Activated CD8-positive, alpha-beta memory T cell treated with anti-CD3 and anti-CD28 coated beads, Interleukin-2, amount 50 U/mL, for 1 hour (primary cell): ENCODE data around the gene KIRREL1.

Source experiments
- DNase-seq: peaks from one replicate; pipeline ENCODE4 v3.0.0-alpha.2; 2020; ENCODE audit errors: extremely low read depth

Gene KIRREL1

GRCh38 chr1:158146165-158146564 is 152.7 kb downstream of the KIRREL1 start:
- DNase-seq: no peak

DNA sequence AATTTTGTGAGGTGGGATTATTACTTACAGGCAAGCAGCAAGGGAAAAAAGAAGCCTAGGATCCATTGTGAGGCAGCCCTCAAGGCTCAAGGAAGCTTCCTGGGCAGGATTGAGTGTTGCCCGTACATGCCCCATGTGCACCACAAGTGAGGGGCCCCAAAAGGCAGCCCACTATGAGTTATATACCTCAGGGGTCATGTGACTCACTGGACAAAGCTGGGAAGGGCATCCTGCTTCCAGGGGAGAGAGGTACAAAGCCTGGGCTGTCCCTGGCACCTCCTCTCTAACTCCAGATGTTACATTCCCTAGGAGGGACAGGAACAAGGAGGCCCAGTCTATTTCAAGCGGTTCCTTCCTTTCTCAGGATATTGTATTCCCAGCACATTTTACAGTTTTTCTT is 153.3 kb downstream of the KIRREL1 start:
- no peak for DNase-seq

DNA sequence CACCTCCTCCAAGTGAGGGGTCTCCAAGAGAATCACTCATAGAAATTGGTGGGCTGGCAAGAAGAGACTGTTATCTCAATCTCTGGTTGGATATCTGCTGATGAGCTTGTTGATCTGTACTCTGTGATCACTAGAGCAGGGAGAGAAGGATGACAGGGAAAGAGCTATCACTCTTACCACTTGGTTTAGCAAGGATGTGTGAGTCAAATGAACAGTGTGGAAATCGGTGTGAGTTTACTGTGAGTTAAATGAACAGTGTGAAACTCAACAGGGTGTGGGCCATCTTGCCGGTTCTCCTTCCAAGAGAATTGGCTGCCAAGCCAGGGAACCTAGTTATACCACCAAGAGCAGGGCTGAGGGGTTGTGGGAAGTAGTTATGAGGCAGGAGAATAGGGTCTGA is 154.0 kb downstream of the KIRREL1 start:
- DNase-seq: no peak

GRCh38 chr1:158147869-158148268 is 154.4 kb downstream of the KIRREL1 start:
- no peak for DNase-seq

DNA sequence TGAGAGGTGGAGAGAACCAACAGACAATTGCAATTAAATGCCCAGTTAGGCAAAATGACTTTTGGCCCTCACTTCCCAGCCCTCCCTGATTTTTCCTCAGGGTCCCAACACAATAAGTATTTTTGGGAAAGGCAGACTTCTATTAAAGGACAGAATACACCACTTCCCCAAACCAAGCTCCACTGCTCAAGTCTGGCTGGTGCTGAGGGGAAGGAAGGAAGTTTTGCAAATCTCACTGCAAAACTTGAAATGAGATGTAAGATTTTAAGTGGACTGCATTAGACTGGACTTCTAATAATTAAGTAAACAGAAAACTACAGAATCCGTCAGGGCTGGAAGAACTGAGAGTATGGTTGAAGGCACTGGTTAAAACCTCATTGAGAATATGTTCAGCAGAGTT is 155.0 kb downstream of the KIRREL1 start:
- DNase-seq: no peak

- DNase-seq: no peak
These were observed 155.7 kb downstream of the KIRREL1 start for GRCh38 chr1:158149175-158149574.
